Activated naive CD8-positive, alpha-beta T cell treated with anti-CD3 and anti-CD28 coated beads for 36 hours (primary cell): ENCODE results near the gene PLCXD3. TPM values are rescaled to one million over a fixed set of nuclear protein-coding genes. Genes with fewer than 3 reads are reported as not detected.

Experiments used
- DNase-seq: peaks from one replicate; pipeline ENCODE4 v3.0.0; 2021
- H3K27ac Mint-ChIP-seq: one replicate; pipeline ENCODE4 v1.8.0; 2022; ENCODE audit warnings: mild to moderate bottlenecking, moderate library complexity, mixed read lengths
- H3K27me3 Mint-ChIP-seq: one replicate; pipeline ENCODE4 v1.8.0; 2022; ENCODE audit warnings: mild to moderate bottlenecking, mixed read lengths
- H3K36me3 Mint-ChIP-seq: one replicate; pipeline ENCODE4 v1.8.0; 2021; ENCODE audit warnings: mild to moderate bottlenecking, mixed read lengths
- H3K4me1 Mint-ChIP-seq: one replicate; pipeline ENCODE4 v1.8.0; 2021; ENCODE audit warnings: mixed read lengths
- H3K4me3 Mint-ChIP-seq: one replicate; pipeline ENCODE4 v1.8.0; 2022; ENCODE audit warnings: mild to moderate bottlenecking, moderate library complexity, mixed read lengths
- H3K9me3 Mint-ChIP-seq: one replicate; pipeline ENCODE4 v1.8.0; 2022; ENCODE audit warnings: mixed read lengths
- total RNA-seq, 2 experiments: library from RNA; stranded (reverse); gene quantifications; one replicate each; pipeline ENCODE4 v1.2.3, GENCODE V29; 2021

PLCXD3 gene
- total RNA-seq, 2 experiments from 2014 or later: not detected

DNA sequence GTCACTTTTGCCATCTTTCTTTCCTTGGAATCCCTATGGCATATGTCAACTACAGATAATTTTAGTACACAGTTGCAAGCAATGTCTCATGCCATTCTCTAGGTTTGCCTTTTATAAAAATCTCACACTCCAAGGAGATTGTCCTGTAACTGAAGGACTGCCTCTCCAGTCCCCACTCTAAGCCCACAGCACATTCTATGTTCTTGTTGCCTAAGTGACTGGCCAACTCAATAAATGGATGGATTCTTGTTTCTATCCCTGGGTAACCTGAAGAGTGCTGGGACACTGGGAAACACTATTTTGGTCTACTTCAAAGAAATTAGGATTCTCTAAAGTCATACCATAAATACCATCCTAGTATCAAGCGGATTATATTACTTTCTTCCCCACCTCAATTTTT is 145.0 kb downstream of the PLCXD3 start:
- no peak for DNase-seq
- no peaks in the 10 kb centered on the region for H3K27me3 Mint-ChIP-seq
- H3K4me3 Mint-ChIP-seq: no peak overlapping the region
- no peaks in the 10 kb centered on the region for H3K4me1 Mint-ChIP-seq
- no peaks in the 10 kb centered on the region for H3K36me3 Mint-ChIP-seq
- no peaks in the 10 kb centered on the region for H3K9me3 Mint-ChIP-seq
- H3K27ac Mint-ChIP-seq: no peak overlapping the region

DNA sequence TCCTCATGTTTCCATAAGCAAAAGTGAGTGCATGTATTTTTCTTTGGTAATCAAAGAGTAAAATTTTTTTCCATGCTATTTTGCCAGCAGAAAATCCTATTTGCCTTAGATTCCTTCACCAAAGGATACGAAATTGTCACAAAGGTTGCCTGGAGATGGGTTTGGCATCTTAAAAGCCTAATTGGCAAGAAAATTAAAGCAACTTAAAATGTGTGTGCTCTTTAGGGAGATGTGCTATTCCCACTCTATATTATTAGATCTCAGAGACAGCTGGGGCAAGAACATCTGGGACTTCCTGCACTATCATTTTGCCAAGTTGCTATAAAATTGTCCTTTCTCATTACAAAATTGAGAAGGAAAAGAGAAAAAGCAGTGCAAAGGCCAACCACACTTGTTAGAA is 146.1 kb downstream of the PLCXD3 start:
- Mint-ChIP-seq H3K4me3 (no peak overlapping the region), H3K36me3 (no peaks in the 10 kb centered on the region), H3K9me3 (no peaks in the 10 kb centered on the region), H3K27ac (no peak overlapping the region), H3K27me3 (no peaks in the 10 kb centered on the region), H3K4me1 (no peaks in the 10 kb centered on the region)
- DNase-seq: no peak

DNA sequence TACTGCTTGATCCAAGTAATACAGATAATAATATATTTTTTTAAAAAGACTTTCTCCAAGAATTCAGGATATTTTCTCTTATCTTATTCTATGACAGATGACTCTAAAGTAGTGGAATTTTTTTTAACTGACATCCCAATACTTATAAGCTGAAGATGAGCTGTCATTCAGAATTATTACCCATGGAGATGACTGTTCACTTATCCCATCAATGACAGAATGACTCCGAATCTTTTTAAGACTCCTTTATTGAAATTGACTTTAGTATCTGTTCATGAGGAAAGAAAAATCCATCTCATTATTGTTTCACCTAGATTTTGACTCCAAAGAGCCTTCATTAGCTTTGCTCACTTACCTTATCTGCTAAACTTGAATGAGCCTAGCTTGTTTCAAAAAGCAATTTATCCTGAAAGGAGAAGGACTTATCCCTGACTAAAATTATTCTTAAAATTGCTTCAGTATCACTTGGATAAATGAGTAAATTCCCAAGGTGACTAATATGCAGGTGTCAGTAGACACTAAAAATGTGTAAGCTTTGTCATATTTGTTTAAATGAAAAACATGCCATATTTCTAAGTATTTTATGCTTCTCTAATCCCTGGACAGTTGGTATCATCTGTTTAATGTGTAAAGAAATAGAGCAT is 146.9 kb downstream of the PLCXD3 start:
- Mint-ChIP-seq H3K27me3 (no peaks in the 10 kb centered on the region), H3K4me1 (no peaks in the 10 kb centered on the region), H3K4me3 (no peak overlapping the region), H3K36me3 (no peaks in the 10 kb centered on the region), H3K9me3 (no peaks in the 10 kb centered on the region), H3K27ac (no peak overlapping the region)
- DNase-seq: no peak

- no peaks in the 10 kb centered on the region for H3K36me3 Mint-ChIP-seq
- no peaks in the 10 kb centered on the region for H3K4me1 Mint-ChIP-seq
- no peaks in the 10 kb centered on the region for H3K9me3 Mint-ChIP-seq
- DNase-seq: no peak
- H3K4me3 Mint-ChIP-seq: no peak overlapping the region
- H3K27ac Mint-ChIP-seq: no peak overlapping the region
- no peaks in the 10 kb centered on the region for H3K27me3 Mint-ChIP-seq
Measured at GRCh38 chr5:41356786-41357185, 153.6 kb downstream of the PLCXD3 start.

DNA sequence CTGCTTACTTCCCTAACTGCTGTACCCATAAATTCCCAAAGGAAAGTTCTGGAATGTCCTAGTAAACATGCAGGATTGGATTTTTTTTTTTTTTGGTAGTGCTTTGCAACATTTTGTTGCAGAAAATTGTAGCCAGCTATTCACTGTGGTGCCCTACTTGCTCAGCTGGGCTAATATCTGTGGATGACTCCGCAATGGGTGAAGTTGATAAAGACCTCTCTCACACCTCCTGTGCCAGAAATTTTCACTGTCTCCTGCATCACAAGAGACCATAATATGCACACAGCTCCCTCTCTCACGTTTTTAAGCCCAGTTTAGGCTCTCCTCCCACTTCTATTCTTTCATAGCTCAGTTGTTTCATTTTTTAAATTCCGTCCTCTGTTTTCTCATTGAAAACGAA is 160.6 kb downstream of the PLCXD3 start:
- H3K27ac Mint-ChIP-seq: no peak overlapping the region
- H3K4me1 Mint-ChIP-seq: no peaks in the 10 kb centered on the region
- no peaks in the 10 kb centered on the region for H3K27me3 Mint-ChIP-seq
- no peak overlapping the region for H3K4me3 Mint-ChIP-seq
- no peaks in the 10 kb centered on the region for H3K9me3 Mint-ChIP-seq
- no peak for DNase-seq
- no peaks in the 10 kb centered on the region for H3K36me3 Mint-ChIP-seq

DNA sequence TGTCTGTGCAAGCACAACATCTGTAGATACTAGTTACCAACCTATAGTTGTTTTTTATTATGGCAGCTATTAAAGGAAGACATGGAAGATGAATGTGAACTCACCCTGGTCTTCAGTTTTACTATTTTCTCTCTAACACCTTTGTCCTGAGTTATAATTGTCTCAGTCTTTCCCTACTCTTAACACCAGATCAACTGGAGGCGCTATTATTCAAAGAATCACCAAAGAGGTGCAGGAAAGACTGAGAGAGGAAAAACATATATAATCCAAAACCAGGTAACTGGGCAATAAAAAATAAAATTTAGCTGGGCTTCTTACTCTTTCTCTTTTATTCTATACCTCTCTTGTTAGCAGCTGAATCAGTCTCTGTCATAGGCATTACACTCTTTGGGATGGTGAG is 162.8 kb downstream of the PLCXD3 start:
- Mint-ChIP-seq H3K4me1 (no peaks in the 10 kb centered on the region), H3K4me3 (no peak overlapping the region), H3K27ac (no peak overlapping the region), H3K9me3 (no peaks in the 10 kb centered on the region), H3K36me3 (no peaks in the 10 kb centered on the region), H3K27me3 (no peaks in the 10 kb centered on the region)
- DNase-seq: no peak

- Mint-ChIP-seq H3K27ac (no peak overlapping the region), H3K27me3 (no peaks in the 10 kb centered on the region), H3K36me3 (no peaks in the 10 kb centered on the region), H3K4me1 (no peaks in the 10 kb centered on the region), H3K4me3 (no peak overlapping the region), H3K9me3 (no peaks in the 10 kb centered on the region)
- no peak for DNase-seq
Measured at GRCh38 chr5:41346609-41347008, 163.8 kb downstream of the PLCXD3 start.

GRCh38 chr5:41345295-41345694 is 165.1 kb downstream of the PLCXD3 start:
- no peak for DNase-seq
- Mint-ChIP-seq H3K27me3 (no peaks in the 10 kb centered on the region), H3K27ac (no peak overlapping the region), H3K36me3 (no peaks in the 10 kb centered on the region), H3K9me3 (no peaks in the 10 kb centered on the region), H3K4me3 (no peak overlapping the region), H3K4me1 (no peaks in the 10 kb centered on the region)

DNA sequence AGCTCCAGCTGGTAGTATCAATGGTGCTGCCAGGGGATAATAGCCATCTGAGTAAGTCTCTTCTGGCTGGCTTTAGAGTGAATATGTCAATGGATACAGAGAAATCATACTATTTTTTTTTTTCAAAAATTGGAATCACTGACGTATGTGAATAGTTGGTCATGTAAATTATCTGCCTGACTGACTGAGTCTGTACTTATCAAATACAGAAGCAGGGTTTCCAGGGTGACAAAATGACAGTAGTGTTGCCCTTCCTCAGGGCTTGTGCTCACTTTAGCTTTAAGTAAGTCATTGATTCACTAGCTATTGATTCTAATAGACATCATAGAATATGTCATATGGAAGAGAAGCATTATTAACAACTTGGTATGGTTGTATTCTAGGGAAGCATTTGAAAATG is 171.1 kb downstream of the PLCXD3 start:
- no peaks in the 10 kb centered on the region for H3K27me3 Mint-ChIP-seq
- no peak overlapping the region for H3K4me3 Mint-ChIP-seq
- H3K27ac Mint-ChIP-seq: no peak overlapping the region
- H3K36me3 Mint-ChIP-seq: no peaks in the 10 kb centered on the region
- DNase-seq: no peak
- no peaks in the 10 kb centered on the region for H3K9me3 Mint-ChIP-seq
- no peaks in the 10 kb centered on the region for H3K4me1 Mint-ChIP-seq

DNA sequence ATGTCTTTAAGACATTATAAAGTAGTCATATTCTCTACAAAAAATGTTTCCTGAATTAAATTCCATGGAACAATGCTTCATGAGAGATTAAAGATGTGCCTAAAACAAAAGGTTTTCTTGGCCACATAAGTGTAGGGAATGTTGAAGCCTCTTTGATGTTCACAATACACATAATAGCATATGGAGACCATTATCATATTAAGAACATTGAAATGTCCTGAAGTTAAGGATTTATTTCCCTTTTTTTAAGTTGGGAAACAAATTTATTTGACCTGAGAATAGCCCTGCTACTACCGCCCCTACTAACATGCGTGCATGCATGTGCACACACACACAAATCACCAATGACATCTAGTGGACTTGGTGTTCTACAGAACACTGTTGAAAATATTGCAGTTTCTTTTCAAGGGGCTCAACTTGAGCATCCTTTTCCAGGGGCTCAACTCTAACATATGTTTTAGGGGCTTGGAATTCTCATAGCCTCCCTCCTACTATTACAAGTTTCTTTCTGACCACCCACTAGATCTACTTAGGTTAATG is 172.2 kb downstream of the PLCXD3 start:
- no peaks in the 10 kb centered on the region for H3K9me3 Mint-ChIP-seq
- H3K36me3 Mint-ChIP-seq: no peaks in the 10 kb centered on the region
- H3K4me3 Mint-ChIP-seq: no peak overlapping the region
- no peak overlapping the region for H3K27ac Mint-ChIP-seq
- no peaks in the 10 kb centered on the region for H3K4me1 Mint-ChIP-seq
- DNase-seq: no peak
- no peaks in the 10 kb centered on the region for H3K27me3 Mint-ChIP-seq

DNA sequence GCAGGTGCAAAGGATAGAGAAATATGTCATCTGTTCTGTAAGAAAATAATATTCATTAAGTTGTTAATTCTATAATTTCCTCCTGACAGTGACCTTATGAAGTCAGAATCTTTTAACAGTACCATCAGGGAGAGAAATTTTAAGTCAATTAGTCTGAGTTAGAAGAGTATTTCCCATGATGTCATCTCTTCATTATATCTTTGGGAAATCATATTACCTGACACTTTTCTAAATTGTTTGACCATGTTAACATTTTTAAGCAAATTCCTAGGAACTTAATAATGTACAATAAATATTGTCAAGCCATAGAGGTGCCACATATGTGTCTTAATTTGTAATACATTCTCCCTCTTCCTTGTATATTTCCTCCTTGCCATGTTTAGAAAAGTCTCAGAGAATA is 172.7 kb downstream of the PLCXD3 start:
- no peaks in the 10 kb centered on the region for H3K4me1 Mint-ChIP-seq

GRCh38 chr5:41337216-41337615 is 173.2 kb downstream of the PLCXD3 start:
- Mint-ChIP-seq H3K27ac (no peak overlapping the region), H3K4me1 (no peaks in the 10 kb centered on the region), H3K9me3 (no peaks in the 10 kb centered on the region), H3K4me3 (no peak overlapping the region), H3K36me3 (no peaks in the 10 kb centered on the region), H3K27me3 (no peaks in the 10 kb centered on the region)
- no peak for DNase-seq

More for the DNA sequence above, 172.7 kb downstream of the PLCXD3 start:
- Mint-ChIP-seq H3K9me3 (no peaks in the 10 kb centered on the region), H3K36me3 (no peaks in the 10 kb centered on the region), H3K4me3 (no peak overlapping the region), H3K27ac (no peak overlapping the region), H3K27me3 (no peaks in the 10 kb centered on the region)
- no peak for DNase-seq

DNA sequence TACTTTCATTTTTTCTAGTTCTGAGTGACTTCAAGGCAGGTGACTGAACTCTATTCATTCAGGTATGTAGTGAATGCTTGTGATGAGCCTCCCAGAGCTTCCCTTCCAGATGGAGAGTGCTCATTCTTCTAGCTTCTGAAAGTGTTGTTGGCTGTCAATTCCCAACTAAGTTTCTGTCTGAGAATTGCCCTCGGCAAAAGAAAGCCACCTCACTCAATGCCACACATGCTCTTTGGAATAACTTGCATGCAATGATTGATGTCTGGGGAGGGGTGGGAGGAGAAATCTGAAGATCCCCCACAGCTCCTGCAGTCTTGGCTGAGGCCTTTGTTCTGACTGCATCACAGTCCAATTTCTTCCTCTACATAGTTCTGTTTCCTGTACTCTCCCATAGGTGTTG is 173.9 kb downstream of the PLCXD3 start:
- Mint-ChIP-seq H3K27me3 (no peaks in the 10 kb centered on the region), H3K36me3 (no peaks in the 10 kb centered on the region), H3K9me3 (no peaks in the 10 kb centered on the region), H3K4me1 (no peaks in the 10 kb centered on the region), H3K27ac (no peak overlapping the region), H3K4me3 (no peak overlapping the region)
- no peak for DNase-seq

- no peak for DNase-seq
- H3K36me3 Mint-ChIP-seq: no peaks in the 10 kb centered on the region
- H3K4me3 Mint-ChIP-seq: no peak overlapping the region
- H3K27me3 Mint-ChIP-seq: no peaks in the 10 kb centered on the region
- no peak overlapping the region for H3K27ac Mint-ChIP-seq
- no peaks in the 10 kb centered on the region for H3K9me3 Mint-ChIP-seq
- H3K4me1 Mint-ChIP-seq: no peaks in the 10 kb centered on the region
Measured at GRCh38 chr5:41335596-41336181, 174.7 kb downstream of the PLCXD3 start.

GRCh38 chr5:41334758-41335157 is 175.6 kb downstream of the PLCXD3 start:
- DNase-seq: no peak
- Mint-ChIP-seq H3K27me3 (no peaks in the 10 kb centered on the region), H3K4me1 (no peaks in the 10 kb centered on the region), H3K36me3 (no peaks in the 10 kb centered on the region), H3K4me3 (no peak overlapping the region), H3K27ac (no peak overlapping the region), H3K9me3 (no peaks in the 10 kb centered on the region)

DNA sequence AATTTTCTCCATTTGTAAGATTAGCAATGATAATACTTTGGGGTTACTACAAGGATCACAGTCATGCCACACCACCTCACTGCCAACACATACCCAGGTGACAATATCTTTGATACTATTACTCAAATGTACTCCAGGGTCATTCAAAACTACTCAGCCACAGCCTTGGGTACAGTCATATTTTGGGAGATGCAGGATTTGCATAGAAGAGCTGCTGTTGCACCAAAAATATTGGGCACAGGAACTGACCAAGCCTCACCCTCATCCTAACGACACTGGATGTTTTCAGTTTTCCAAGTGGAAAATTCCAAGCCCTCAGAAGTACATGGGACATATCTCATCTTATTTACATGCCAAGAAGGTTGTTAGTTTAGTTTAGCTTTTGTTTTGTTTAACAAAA is 176.2 kb downstream of the PLCXD3 start:
- no peaks in the 10 kb centered on the region for H3K4me1 Mint-ChIP-seq
- no peak overlapping the region for H3K27ac Mint-ChIP-seq
- H3K4me3 Mint-ChIP-seq: no peak overlapping the region
- H3K27me3 Mint-ChIP-seq: no peaks in the 10 kb centered on the region
- no peaks in the 10 kb centered on the region for H3K9me3 Mint-ChIP-seq
- DNase-seq: no peak
- no peaks in the 10 kb centered on the region for H3K36me3 Mint-ChIP-seq
